ENCODE measurements around the gene PRMT1. TPM values are rescaled to one million over a fixed set of nuclear protein-coding genes. Genes with fewer than 3 reads are reported as not detected.

The PRMT1 gene
- total RNA-seq, 1 experiment from 2014 or later = 536 TPM

GRCh38 chr19:49679771-49680413, 2.8 kb downstream of the PRMT1 start:
- POLR2A ChIA-PET (ENCODE audit: low non-redundant PET) = no interaction called here
- peak overlapping the region; percentile 81 for H3K4me3 ChIP-seq (ENCODE audit: low read depth, low read length, poor library complexity, severe bottlenecking)

GRCh38 chr19:49680421-49681351, 3.6 kb downstream of the PRMT1 start:
- POLR2A ChIA-PET (ENCODE audit: low non-redundant PET) = no interaction called here
- peak; percentile 94 for DNase-seq (ENCODE audit: low spot score)

More at GRCh38 chr19:49679771-49680413, 2.8 kb downstream of the PRMT1 start:
- peaks cover 29% of the 10 kb centered on the region for H3K4me1 ChIP-seq (ENCODE audit: insufficient read depth, low read length, poor library complexity, severe bottlenecking)
- H3K36me3 ChIP-seq (ENCODE audit: insufficient read depth, low read length, poor library complexity, severe bottlenecking) = peaks cover 38% of the 10 kb centered on the region
- no TSS peak for BruUV-seq (replicated peaks)
- no peak for TF ChIP-seq EZH2 (IDR thresholded peaks at IDR 0.05; ENCODE audit: borderline replicate concordance, low read depth, low read length, poor library complexity, severe bottlenecking)
- no peak for TF ChIP-seq CTCF (conservative IDR thresholded peaks at IDR 0.05; ENCODE audit: low read depth, low read length)
- intact Hi-C loops (cut with micrococcal nuclease; ENCODE audit: unreplicated experiment) = loop anchor here (5.0 kb wide), 2 partner anchors 88 to 108 kb away; partner anchors contain the start of gene PRR12
- H3K27ac ChIP-seq (ENCODE audit: low read depth, low read length, poor library complexity, severe bottlenecking) = peak overlapping the region; percentile 57
- H3K9me3 ChIP-seq (ENCODE audit: low read depth, low read length, poor library complexity, severe bottlenecking) = no peaks in the 10 kb centered on the region
- CTCF ChIA-PET = interaction anchor here (0.6 to 1.2 kb wide), 4 partner anchors 10 to 176 kb away, joined by 3 to 9 read pairs (median 5); partner anchors contain the start of gene ADM5
- no peak for DNase-seq (ENCODE audit: low spot score)
- no peaks in the 10 kb centered on the region for H3K27me3 ChIP-seq (replicated peaks; ENCODE audit: insufficient read depth, low read depth, low read length, poor library complexity)

More at GRCh38 chr19:49680421-49681351, 3.6 kb downstream of the PRMT1 start:
- Histone ChIP-seq H3K36me3 (ENCODE audit: insufficient read depth, low read length, poor library complexity, severe bottlenecking) (peaks cover 45% of the 10 kb centered on the region), H3K27me3 (replicated peaks; ENCODE audit: insufficient read depth, low read depth, low read length, poor library complexity) (no peaks in the 10 kb centered on the region), H3K4me3 (ENCODE audit: low read depth, low read length, poor library complexity, severe bottlenecking) (no peak overlapping the region), H3K9me3 (ENCODE audit: low read depth, low read length, poor library complexity, severe bottlenecking) (no peaks in the 10 kb centered on the region), H3K4me1 (ENCODE audit: insufficient read depth, low read length, poor library complexity, severe bottlenecking) (peaks cover 29% of the 10 kb centered on the region), H3K27ac (ENCODE audit: low read depth, low read length, poor library complexity, severe bottlenecking) (peak overlapping the region; percentile 57)
- TF ChIP-seq EZH2 (IDR thresholded peaks at IDR 0.05; ENCODE audit: borderline replicate concordance, low read depth, low read length, poor library complexity, severe bottlenecking) (no peak), CTCF (conservative IDR thresholded peaks at IDR 0.05; ENCODE audit: low read depth, low read length) (peak; percentile 99)
- intact Hi-C loops (cut with micrococcal nuclease; ENCODE audit: unreplicated experiment) = no loop called here
- no TSS peak for BruUV-seq (replicated peaks)
- CTCF ChIA-PET = interaction anchor here (0.6 to 1.2 kb wide), 5 partner anchors 10 to 169 kb away, joined by 3 to 9 read pairs (median 3); partner anchors contain the start of gene CPT1C
